HepG2 (cell line): ENCODE data around the gene LRRC25. TPM values are rescaled to one million over a fixed set of nuclear protein-coding genes. Genes with fewer than 3 reads are reported as not detected.

ENCODE experiments used
- CENPT ChIP-seq: sonication (generic); formaldehyde crosslinking; IDR thresholded peaks from 2 replicates; pipeline ENCODE4 v1.8.0; 2022; ENCODE audit warnings: low read depth, mild to moderate bottlenecking, moderate library complexity, missing genetic modification reagents
- CHD4 ChIP-seq: fragments of 200-600 bp; sonication (generic); IDR thresholded peaks from 2 replicates; pipeline ENCODE4 v1.7.0; 2017; ENCODE audit warnings: mild to moderate bottlenecking, low read length, borderline replicate concordance
- FOXA1 ChIP-seq, 2 experiments: fragments of 450-650 bp in 1 of 2; sonication (generic) in 1 of 2; formaldehyde crosslinking in 1 of 2; IDR thresholded peaks; 2 replicates each; pipeline versions ENCODE4 v1.4.0 to v1.6.1; 2016 to 2020; ENCODE audit warnings: missing genetic modification reagents in 1 of 2
- HDAC2 ChIP-seq: sonication (generic); formaldehyde crosslinking; IDR thresholded peaks from 2 replicates; pipeline ENCODE4 v1.4.0; 2020; ENCODE audit warnings: missing genetic modification reagents
- HHEX ChIP-seq: IDR thresholded peaks from 2 replicates; pipeline ENCODE4 v1.6.1; 2016; ENCODE audit warnings: control low read depth
- KDM1A ChIP-seq: IDR thresholded peaks from 2 replicates; pipeline ENCODE4 v1.6.1; 2016; ENCODE audit warnings: missing compliant biosample characterization
- MAFF ChIP-seq: IDR thresholded peaks from 2 replicates; pipeline ENCODE4 v1.6.1; 2011; ENCODE audit warnings: low read depth, low read length, improper control_type of control experiment
- MYPOP ChIP-seq: sonication (generic); formaldehyde crosslinking; IDR thresholded peaks from 2 replicates; pipeline ENCODE4 v1.8.1; 2023; ENCODE audit warnings: mild to moderate bottlenecking, moderate library complexity, missing genetic modification reagents
- NFKB2 ChIP-seq: sonication (generic); formaldehyde crosslinking; IDR thresholded peaks from 2 replicates; pipeline ENCODE4 v1.4.0; 2020; ENCODE audit warnings: missing genetic modification reagents, borderline replicate concordance
- REL ChIP-seq: sonication (generic); formaldehyde crosslinking; conservative IDR thresholded peaks from 2 replicates; pipeline ENCODE4 v1.8.0; 2022; ENCODE audit warnings: mild to moderate bottlenecking, missing genetic modification reagents, moderate library complexity
- SATB2 ChIP-seq: sonication (generic); formaldehyde crosslinking; IDR thresholded peaks from 2 replicates; pipeline ENCODE4 v1.5.0; 2020; ENCODE audit warnings: missing genetic modification reagents
- SRF ChIP-seq: IDR thresholded peaks from 2 replicates; pipeline ENCODE4 v1.6.1; 2011; ENCODE audit warnings: mild to moderate bottlenecking, low read depth, low read length, moderate library complexity
- THYN1 ChIP-seq: sonication (generic); formaldehyde crosslinking; IDR thresholded peaks from 2 replicates; pipeline ENCODE4 v1.8.1; 2023; ENCODE audit warnings: low read depth, mild to moderate bottlenecking, moderate library complexity, missing genetic modification reagents, borderline replicate concordance
- UBTF ChIP-seq: sonication (generic); formaldehyde crosslinking; IDR thresholded peaks from 2 replicates; pipeline ENCODE4 v1.4.0; 2020; ENCODE audit warnings: mild to moderate bottlenecking, missing genetic modification reagents
- ZNF362 ChIP-seq: sonication (generic); formaldehyde crosslinking; IDR thresholded peaks from 2 replicates; pipeline ENCODE4 v1.4.0; 2020; ENCODE audit warnings: missing genetic modification reagents, mild to moderate bottlenecking, borderline replicate concordance
- ZNF775 ChIP-seq: sonication (generic); formaldehyde crosslinking; IDR thresholded peaks from 2 replicates; pipeline ENCODE4 v1.4.0; 2020; ENCODE audit warnings: missing genetic modification reagents, mild to moderate bottlenecking, moderate library complexity, borderline replicate concordance
- polyA plus RNA-seq, 8 experiments: library from polyadenylated mRNA; depleted of rRNA in 3 of 8; stranded (reverse) in 7 of 8; unstranded in 1 of 8; fragments of >200 nt; fragmentation: Illumina TruSeq in 4 of 8; extraction: Trizol in 4 of 8; gene quantifications; 2 replicates each; pipeline versions ENCODE4 v1.2.1 to v1.2.3, GENCODE V29; 2011 to 2016; ENCODE audit warnings: low read depth in 4 of 8, missing spikeins in 1 of 8, mixed read lengths in 1 of 8; ENCODE audit not compliant: insufficient read depth in 1 of 8
- total RNA-seq, 5 experiments: library from RNA; depleted of rRNA; stranded (reverse); fragments of >200 nt; fragmentation: Illumina TruSeq; extraction: Trizol; gene quantifications; 2 replicates each; pipeline ENCODE4 v1.2.3, GENCODE V29; 2016; ENCODE audit warnings: low read depth in 1 of 5
- TF ChIP-seq, protein P1 (sequence below): sonication (generic); formaldehyde crosslinking; IDR thresholded peaks from 2 replicates; pipeline ENCODE4 v1.5.1; 2020; ENCODE audit warnings: missing genetic modification reagents, mild to moderate bottlenecking, borderline replicate concordance
- TF ChIP-seq, protein P2 (sequence below): sonication (generic); formaldehyde crosslinking; IDR thresholded peaks from 2 replicates; pipeline ENCODE4 v1.4.0; 2020; ENCODE audit warnings: missing genetic modification reagents
- TF ChIP-seq, protein P3 (sequence below): IDR thresholded peaks from 2 replicates; pipeline ENCODE4 v1.6.1; 2012; ENCODE audit warnings: inconsistent platforms

Gene LRRC25
- total and polyA plus RNA-seq, 2 of the 13 experiments (the other 11 are each of a cell fraction or from before 2014, with no cell fraction given): 0.13 to 0.53 TPM

DNA sequence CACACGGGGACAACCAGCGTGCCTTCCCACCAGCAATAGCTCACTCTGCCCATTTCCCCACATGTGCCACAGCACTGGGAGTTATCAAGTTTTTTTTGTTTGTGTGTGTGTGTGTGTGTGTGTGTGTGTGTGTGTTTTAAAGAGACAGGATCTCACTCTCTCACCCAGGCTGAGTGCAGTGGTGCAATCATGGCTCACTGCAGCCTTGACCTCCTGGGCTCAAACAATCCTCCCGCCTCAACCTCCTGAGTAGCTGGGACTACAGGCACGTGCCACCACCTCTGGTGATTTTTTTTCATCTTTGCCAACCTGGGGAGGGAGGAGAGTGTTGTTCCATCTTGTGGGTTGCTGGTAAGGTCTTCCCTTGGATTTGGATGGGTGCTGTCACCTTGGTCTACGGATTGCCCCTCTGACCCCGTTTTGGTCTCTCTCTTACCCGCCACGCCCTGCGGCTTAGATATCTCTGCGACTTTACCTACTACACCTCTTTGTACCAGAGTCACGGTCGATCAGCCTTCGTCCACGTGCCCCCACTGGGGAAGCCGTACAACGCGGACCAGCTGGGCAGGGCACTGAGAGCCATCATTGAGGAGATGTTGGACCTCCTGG, 34.4 kb downstream of the LRRC25 start (continued):
- TF ChIP-seq CHD4: peak; percentile 25; the same call in 1 of the 2 replicates
- no peak for TF ChIP-seq SRF
- 0 out of 2 replicates have a peak, but pooled peaks have one; percentile 60 for TF ChIP-seq THYN1 (CRISPR knock-in tag)
- TF ChIP-seq KDM1A (CRISPR knock-in tag): peak; percentile 91; the same call in 1 of the 2 replicates
- peak; percentile 69; the same call in 1 of the 2 replicates for TF ChIP-seq HDAC2 (CRISPR knock-in tag)
- TF ChIP-seq, protein P1, sequence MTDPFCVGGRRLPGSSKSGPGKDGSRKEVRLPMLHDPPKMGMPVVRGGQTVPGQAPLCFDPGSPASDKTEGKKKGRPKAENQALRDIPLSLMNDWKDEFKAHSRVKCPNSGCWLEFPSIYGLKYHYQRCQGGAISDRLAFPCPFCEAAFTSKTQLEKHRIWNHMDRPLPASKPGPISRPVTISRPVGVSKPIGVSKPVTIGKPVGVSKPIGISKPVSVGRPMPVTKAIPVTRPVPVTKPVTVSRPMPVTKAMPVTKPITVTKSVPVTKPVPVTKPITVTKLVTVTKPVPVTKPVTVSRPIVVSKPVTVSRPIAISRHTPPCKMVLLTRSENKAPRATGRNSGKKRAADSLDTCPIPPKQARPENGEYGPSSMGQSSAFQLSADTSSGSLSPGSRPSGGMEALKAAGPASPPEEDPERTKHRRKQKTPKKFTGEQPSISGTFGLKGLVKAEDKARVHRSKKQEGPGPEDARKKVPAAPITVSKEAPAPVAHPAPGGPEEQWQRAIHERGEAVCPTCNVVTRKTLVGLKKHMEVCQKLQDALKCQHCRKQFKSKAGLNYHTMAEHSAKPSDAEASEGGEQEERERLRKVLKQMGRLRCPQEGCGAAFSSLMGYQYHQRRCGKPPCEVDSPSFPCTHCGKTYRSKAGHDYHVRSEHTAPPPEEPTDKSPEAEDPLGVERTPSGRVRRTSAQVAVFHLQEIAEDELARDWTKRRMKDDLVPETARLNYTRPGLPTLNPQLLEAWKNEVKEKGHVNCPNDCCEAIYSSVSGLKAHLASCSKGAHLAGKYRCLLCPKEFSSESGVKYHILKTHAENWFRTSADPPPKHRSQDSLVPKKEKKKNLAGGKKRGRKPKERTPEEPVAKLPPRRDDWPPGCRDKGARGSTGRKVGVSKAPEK (CRISPR knock-in tag): no peak
- no peak for TF ChIP-seq HHEX
- TF ChIP-seq REL: no peak
- TF ChIP-seq UBTF (CRISPR knock-in tag): no peak
- no peak for TF ChIP-seq CENPT
- peak; percentile 94 for TF ChIP-seq ZNF362
- no peak for TF ChIP-seq ZNF775 (CRISPR knock-in tag)
- no peak for TF ChIP-seq MAFF
- no peak for TF ChIP-seq FOXA1 (IDR thresholded peaks at IDR 0.05)
- TF ChIP-seq FOXA1 (CRISPR knock-in tag; IDR thresholded peaks at IDR 0.05): 0 out of 2 replicates have a peak, but pooled peaks have one; percentile 8
- TF ChIP-seq MYPOP (CRISPR knock-in tag): no peak
- TF ChIP-seq, protein P2, sequence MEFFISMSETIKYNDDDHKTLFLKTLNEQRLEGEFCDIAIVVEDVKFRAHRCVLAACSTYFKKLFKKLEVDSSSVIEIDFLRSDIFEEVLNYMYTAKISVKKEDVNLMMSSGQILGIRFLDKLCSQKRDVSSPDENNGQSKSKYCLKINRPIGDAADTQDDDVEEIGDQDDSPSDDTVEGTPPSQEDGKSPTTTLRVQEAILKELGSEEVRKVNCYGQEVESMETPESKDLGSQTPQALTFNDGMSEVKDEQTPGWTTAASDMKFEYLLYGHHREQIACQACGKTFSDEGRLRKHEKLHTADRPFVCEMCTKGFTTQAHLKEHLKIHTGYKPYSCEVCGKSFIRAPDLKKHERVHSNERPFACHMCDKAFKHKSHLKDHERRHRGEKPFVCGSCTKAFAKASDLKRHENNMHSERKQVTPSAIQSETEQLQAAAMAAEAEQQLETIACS: no peak
- TF ChIP-seq, protein P3, sequence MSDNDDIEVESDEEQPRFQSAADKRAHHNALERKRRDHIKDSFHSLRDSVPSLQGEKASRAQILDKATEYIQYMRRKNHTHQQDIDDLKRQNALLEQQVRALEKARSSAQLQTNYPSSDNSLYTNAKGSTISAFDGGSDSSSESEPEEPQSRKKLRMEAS: peak; percentile 63; the same call in 1 of the 2 replicates
- TF ChIP-seq SATB2 (CRISPR knock-in tag): no peak
- TF ChIP-seq NFKB2: peak; percentile 31; the same call in 1 of the 2 replicates
